NCI-H1694 (cell line): ENCODE data around the gene TRIM47.
A peak's percentile ranks its signal among the peaks of the same experiment; 100 is the strongest.

Source experiments
- DNase-seq: peaks from one replicate; lab custom pipeline; 2025; lab: John Stamatoyannopoulos, UW

Gene TRIM47

GRCh38 chr17:75909051-75909811 lies 30.9 kb upstream of the TRIM47 start:
- DNase-seq, result no peak

- DNase-seq, result no peak
These were observed 29.8 kb upstream of the TRIM47 start for GRCh38 chr17:75908201-75908600.

DNA sequence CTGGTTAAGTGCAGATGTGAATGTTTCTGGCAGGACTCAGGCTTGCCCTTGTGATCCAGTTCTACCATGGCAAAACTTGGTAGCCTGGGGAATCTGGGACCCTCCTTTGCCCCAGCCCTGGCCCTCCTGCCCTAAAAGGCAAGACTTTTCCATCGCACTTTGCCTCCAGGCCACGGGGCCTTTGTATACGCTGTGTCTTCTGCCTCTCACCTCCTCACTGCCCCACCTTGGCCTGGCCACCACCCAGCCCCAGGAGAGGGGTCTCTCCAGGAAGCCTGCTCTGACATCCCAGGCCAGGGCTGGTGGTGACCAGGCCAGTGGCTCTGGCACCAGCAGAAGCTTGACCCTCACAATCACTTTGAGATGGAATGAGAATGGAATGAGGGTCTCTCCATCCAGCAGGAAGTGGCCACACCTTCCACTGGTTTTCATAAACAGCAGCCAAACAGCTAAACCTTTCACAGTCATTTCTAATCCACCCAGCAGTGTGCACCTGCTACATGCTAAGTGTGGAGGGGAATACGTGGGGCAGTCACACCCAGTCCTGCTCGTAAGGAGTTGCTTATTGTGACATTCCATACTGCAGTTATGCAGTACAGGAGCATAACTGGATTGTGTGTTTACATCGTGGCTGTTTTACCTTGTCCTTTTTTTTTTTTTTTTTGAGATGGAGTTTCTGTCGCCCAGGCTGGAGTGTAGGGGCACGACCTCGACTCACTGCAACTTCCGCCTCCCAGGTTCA lies 27.9 kb upstream of the TRIM47 start:
- DNase-seq, result no peak

GRCh38 chr17:75904749-75905521 lies 26.6 kb upstream of the TRIM47 start, which contains the start of gene MRPL38:
MRPL38 (minus strand) TSS chr17:75904884; CDS start chr17:75904875, 9 bp downstream.
- peak; percentile 90 for DNase-seq

DNA sequence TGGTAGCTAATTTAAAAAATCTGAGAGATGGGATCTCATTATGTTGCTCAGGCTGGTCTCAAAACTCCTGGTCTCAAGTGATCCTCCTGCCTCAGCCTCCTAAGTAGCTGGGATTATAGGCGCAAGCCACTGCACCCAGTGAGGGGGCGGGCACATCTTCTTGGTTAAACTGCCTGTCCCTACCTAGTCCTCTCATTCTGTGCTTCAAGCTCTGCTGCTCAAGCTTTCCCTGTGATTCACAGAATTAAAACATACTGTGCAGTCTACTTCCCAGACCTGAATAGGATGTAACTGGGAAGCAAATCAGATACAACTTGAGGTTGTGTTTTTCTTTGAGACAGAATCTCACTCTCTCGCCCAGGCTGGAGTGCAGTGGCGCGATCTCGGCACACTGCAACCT lies 24.0 kb upstream of the TRIM47 start:
- no peak for DNase-seq

DNA sequence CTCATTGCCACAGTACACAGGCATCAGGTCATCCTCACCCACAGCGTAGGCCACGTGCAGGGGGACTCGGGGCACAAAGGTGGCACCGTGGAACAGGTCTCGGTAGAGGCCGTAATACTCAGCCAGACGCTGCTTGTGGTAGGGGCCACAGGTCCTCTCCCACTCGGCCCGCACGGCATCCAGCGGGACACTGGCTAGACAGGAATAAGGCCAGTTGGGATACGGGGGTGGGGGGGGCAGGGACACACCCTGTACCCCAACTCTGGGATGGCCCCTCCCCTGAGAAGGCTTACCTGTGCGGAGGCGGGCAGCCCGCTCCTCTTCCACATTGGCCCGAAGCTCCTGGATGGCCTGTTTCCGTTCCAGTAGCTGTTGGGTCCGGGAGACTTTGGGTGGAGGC lies 23.3 kb upstream of the TRIM47 start:
- no peak for DNase-seq

DNA sequence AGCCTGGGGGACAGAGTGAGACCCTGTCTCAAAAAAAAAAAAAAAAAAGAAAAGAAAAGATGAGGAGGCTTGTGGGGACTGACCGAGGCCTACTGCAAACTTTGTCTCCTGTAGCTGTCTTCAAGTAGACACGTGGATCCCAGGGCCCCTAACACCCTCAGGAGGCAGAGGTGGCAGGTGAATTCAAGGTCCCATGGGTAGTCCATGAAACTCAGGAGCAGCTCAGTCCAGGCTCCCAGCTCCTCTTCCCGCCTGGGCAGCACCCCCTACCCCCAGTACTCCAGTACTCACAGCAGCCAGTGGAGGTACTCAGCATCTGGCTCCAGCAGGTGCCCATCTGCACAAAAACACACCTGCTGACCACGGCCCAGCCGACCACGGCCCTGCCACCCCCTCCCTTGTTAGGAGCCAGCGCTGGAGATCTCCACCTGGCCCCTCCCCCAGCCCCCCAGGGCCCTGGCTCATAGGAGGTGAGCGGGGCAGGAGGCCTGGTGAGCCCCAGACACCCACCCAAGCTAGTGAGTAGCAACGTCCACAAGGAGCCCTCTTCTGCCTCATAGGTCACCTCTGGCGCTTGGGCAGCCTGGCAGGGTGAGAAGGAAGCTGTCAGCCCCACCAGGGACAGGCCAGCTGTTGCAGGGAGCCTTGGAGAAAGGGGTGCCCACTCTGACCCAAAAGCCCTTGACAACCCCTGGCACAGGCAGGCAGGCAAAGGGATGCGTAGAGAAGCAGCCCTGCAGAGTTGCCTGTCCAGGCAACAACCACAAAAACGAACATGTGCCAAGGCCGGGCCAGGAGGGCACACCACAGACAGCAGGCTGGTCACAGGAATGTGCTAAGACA lies 22.5 kb upstream of the TRIM47 start:
- no peak for DNase-seq

DNA sequence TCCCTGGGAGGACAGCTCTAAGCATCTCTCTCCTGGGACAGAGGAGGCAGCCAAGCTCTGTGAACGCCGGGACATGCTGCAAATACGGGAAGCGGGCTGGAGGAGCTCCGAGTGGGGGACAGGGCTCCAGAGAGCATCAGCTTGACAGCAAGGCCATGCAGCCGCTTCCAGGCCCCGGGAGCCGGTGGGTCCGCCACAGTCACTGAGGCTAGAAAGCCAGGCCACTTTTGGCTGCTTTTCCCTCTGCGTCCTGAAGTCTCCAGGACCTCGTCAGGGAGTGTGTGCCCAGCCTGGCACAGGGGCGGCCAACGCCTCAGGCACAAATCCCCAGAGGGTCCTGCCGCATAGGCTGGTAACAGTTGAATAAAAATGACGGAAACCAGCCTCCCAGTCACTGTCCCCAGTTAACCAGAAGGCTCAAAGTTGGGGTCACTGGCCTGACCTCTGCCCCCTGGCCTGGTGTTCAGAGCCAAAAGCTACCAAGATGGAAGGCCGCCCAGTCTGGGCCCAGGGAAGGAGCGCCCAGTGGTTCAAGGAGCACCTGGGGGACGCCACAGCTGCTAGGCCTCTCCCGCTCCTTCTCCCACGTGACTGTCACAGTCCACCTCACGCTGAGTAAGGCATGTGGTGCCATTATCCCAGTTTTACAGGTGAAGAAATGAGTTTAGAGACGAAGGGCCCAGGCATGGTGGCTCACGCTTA lies 21.5 kb upstream of the TRIM47 start:
- no peak for DNase-seq

- DNase-seq, result no peak
These were observed 21.0 kb upstream of the TRIM47 start for GRCh38 chr17:75899353-75899752.

DNA sequence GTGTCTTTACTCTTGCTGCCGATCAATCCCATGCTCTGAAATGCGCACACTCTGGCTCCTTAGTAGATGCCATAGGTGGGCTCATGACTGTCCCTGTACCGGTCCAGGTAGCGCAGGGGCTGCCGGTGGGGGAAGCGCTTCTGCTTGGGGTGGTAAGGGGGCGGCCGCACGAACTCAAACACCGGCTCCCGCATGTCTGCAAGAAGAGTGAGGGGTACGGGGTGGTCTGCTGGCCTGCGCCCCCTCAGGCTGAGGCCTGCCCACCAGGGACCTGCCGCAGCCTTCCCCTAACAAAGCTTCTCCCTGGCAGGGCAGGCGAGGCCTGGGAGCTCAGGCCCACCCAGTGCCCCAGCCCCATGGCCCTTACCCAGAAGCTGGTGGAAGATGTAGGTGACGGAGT lies 20.4 kb upstream of the TRIM47 start:
- DNase-seq, result no peak

DNA sequence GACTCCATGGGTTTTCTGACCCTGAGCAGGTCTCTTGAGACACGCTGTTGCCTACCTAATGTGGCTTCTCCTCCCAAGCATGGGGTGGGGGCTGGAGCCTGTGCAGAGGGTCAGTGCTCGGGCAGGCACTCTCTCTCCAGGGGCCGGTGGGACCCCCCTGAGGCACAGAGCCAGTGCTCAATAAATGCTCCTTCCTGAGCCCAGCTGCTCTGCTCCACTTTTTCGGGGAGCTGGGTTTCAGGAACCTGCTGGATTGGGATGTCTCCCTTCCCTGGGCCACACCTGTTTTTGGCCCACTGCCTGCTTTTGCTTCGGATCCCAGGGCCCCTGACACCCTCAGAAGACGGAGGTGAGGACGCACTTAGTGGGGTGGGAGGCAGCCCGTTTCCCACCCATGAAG lies 19.7 kb upstream of the TRIM47 start:
- no peak for DNase-seq

GRCh38 chr17:75897160-75898019 lies 19.0 kb upstream of the TRIM47 start:
- no peak for DNase-seq

DNA sequence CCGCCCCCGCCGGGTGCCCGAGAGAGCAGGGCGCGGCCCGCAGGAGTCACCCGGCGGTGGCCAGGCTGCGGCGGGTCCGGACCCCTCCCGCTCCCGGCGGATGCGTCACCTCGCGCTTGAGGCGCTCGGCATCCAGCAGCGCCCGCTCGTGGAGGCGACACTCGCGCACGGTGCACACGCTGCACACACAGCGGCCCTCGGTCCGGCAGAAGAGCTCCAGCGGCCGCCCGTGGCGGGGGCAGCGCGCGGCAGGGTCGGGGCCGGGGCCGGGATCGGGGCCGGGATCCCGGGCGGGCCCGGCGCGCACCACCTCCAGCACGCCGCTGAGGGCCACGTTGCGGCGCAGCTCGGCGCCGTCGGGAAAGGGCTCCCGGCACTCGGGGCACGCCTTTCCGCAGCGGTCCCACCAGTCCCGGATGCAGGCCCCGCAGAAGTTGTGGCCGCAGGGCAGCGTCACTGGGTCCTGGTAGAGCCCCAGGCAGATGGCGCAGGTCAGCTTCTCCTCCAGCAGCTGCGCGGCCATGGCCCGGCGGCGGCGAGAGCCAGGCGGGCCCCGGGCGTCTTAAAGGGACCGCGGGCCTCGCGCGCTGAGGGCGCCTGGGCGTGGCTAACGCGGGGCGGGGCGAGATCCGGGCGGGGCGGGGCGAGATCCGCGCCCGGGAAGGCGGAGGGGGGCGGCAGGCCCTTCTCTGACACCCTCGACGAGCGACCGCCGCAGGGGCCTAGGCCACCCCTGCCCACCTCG lies 18.2 kb upstream of the TRIM47 start, which contains the start of gene TRIM65:
TSS of gene TRIM65 (minus strand) at position 537 of the 745 bp plus-strand sequence. CDS start at position 523, 14 bp downstream.
- DNase-seq, result no peak

- no peak for DNase-seq
These were observed 17.2 kb upstream of the TRIM47 start for GRCh38 chr17:75895370-75896155.

- no peak for DNase-seq
These were observed 15.8 kb upstream of the TRIM47 start for GRCh38 chr17:75894049-75894733.

GRCh38 chr17:75893305-75894048 lies 15.1 kb upstream of the TRIM47 start:
- DNase-seq, result no peak
